ENCODE measurements around the gene KIRREL3.
"Not testable (repeated sequence)": the region's sequence is repeated elsewhere in the genome, so short reads cannot be mapped to it uniquely, and the experiment has no call there.

The KIRREL3 gene

GRCh38 chr11:126996036-126996804, 4.3 kb downstream of the KIRREL3 start:
- no peak for DNase-seq

- no peak for DNase-seq
Observed at GRCh38 chr11:126993599-126993998, 7.0 kb downstream of the KIRREL3 start.

GRCh38 chr11:126992804-126993111, 7.8 kb downstream of the KIRREL3 start:
- DNase-seq: no peak

GRCh38 chr11:126992065-126992803, 8.3 kb downstream of the KIRREL3 start:
- no peak for DNase-seq

GRCh38 chr11:126991596-126991995, 9.0 kb downstream of the KIRREL3 start:
- no peak for DNase-seq

DNA sequence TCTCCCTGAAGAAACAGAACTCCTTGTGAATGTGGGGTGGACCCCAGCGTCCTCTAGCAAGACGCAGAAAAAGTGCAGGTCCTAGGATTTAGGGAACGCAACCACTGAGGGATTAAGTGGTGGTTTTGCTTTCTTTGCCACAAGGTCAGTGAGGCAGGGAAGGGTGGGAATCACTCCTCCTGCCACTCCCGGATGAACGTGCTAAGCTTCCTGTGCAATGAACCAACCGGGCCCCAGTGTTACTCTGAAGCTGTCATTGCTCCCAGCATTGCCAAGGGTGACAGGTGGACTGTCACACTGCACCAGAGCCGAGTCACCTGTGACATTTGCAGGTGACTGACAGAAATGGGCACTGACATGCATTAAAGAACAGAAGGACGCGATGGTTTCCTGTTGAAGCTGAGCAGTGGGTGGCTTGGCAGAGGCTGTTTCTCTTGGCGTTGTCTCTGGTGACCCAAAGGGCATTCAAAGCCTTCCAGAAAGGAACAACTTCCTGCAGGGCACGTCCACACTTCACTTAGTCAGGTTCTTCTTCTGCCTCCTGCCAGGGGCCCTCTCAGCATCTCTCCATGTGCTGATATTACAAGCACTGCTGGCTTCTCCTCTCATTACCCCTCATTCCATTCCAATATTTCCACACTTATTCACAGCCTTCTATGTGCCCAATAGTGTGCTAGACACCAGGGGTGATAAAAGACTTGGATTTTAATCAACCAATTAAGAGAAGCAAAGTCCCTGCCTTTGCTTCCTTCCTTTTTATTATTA, 9.7 kb downstream of the KIRREL3 start:
- DNase-seq: no peak

- DNase-seq: peak; percentile 72
Observed at GRCh38 chr11:126989942-126990715, 10.4 kb downstream of the KIRREL3 start.

DNA sequence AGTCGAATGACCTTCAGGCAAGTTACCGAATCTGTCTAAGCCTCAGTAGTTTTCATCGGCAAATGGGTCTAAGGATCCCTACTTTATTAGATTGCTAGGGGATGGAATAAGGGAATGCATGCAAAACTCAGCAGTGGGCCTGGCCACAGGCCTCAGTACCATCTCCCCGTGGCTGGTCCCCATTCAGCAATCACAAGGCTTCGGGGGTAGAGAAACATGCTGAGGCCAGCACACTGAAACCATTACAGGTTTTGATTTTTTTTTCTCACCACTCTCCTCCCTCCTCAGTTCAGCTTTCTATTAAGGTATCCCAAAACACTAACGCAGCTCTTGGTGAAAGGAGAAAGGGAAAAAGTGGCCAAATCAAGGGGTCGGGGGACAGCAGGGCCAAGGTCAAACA, 11.9 kb downstream of the KIRREL3 start:
- no peak for DNase-seq

DNA sequence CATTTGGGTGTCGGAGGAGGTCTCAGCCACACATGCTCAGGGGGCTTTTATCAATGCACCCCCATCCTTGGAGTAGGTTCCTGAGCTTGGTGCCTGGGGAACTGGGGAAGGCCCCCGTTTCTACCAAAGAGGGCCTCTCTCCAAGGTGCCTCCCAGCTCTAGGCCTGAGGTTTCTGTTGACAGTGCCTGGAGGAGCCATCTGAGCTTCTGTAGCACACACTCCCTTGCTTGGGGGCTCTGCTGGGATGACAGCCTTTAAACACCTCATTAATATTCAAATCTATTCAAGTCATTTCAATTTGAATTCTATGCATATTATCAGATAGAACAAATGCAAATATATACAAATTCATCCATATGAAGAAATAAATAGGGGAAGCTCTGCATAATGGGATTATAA, 18.9 kb downstream of the KIRREL3 start:
- DNase-seq: no peak

DNA sequence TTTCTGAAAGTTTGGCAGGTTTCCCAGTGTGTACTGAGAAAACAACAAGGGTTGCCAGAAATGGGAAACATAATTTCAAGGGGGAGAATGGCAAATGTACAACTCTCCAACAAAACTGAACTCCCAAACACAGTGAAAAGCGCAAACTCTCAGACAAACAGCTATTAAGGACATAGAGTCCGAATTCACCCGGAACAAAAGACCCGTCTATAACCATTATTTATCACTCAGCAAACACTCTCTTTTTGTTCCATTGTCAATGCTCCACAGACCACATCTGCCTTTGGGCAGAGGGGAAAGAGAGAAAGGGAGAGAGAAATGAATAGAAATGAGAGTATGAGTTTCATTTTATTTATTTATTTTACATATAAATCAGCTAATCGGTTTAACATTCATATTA, 21.7 kb downstream of the KIRREL3 start:
- no peak for DNase-seq

- no peak for DNase-seq
Observed at GRCh38 chr11:126978165-126978564, 22.4 kb downstream of the KIRREL3 start.

DNA sequence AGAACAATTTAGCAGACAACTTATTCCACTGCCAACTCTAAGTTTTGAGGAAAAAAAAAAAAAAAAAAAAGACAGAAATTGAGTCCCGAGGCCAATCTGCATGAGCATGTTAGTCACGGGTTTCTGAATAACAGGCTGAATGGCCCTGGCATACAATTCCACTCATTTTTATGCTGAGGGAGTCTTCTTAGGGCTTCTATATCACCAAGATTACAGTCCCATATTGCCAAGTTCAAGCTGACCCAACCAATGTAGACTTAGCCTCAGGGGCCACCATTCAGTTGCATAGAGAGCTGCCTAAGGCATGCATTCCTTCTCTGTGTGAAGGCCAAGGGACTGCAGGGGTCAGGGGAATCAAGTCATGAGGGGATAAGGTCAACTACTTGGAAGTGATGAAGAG, 27.5 kb downstream of the KIRREL3 start:
- no peak for DNase-seq

- no peak for DNase-seq
Observed at GRCh38 chr11:126971305-126971704, 29.3 kb downstream of the KIRREL3 start.

- DNase-seq: no peak
Observed at GRCh38 chr11:126969865-126970479, 30.6 kb downstream of the KIRREL3 start.

DNA sequence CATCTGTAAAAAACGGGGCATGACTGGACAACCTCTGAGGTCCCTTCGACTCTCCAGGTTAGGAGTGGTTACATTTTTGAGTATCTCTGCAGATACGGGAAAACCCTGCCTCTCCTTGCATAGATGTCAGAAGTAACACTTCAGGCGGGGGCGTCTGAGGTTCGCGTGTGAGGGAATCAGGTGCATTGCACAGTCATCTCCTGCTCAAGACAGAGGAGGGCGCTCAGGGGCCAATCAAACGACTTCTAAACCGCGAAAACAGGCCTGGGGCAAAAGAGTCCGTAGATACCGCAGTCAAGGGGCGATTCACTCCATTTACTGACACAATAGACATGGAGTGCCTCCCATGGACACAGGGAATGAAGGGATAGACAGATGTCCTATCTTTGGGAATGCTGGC, 31.7 kb downstream of the KIRREL3 start:
- DNase-seq: peak; percentile 24

- DNase-seq: no peak
Observed at GRCh38 chr11:126965331-126965730, 35.2 kb downstream of the KIRREL3 start.

- no peak for DNase-seq
Observed at GRCh38 chr11:126963603-126964363, 36.8 kb downstream of the KIRREL3 start.

GRCh38 chr11:126963115-126963514, 37.5 kb downstream of the KIRREL3 start:
- no peak for DNase-seq

- no peak for DNase-seq
Observed at GRCh38 chr11:126959700-126960099, 40.9 kb downstream of the KIRREL3 start.

DNA sequence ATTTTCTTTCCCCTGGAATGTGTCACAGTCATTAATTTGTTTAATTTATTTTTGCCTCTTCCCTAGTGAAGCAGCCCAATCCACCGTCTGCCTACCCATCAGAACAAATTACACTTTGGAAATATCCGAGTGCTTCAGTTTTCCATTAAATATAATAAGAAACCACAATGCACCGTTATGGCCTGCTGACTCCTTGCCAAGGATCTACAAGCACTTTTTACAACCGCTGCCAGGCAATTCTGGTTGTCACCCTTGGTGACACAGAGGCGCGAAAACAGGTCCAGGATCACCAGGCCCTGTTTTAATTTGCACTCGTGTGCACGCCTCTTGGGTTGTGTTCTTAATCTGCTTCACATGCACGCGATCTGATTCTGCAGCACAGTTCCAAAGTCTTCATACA, 43.9 kb downstream of the KIRREL3 start:
- no peak for DNase-seq

GRCh38 chr11:126952533-126952932, 48.0 kb downstream of the KIRREL3 start:
- DNase-seq: not testable (repeated sequence)

DNA sequence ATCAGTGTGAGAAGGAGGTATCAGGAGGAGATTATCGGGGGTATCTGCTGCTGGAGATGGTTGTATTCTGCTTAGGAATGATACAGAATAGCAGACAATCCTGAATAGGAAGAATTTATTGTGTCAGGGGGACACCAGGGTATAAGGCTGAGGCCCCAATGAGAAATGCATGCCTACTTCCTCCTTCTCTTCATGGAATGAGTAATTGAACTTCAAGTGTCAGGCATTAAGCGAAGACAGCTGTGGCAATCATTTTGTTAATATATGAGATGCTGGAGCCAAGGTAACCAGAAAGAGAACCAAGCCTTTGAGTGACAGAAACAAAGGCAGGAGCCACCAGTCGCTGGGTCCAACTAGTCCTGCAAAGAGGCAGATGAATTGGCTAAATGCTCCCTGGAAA, 49.1 kb downstream of the KIRREL3 start:
- no peak for DNase-seq
